SK-N-SH (cell line): ENCODE data around the gene SMAD3. TPM values are rescaled to one million over a fixed set of nuclear protein-coding genes. Genes with fewer than 3 reads are reported as not detected.

ENCODE experiments used
- CTCF ChIA-PET: fragments of 300-600, 350-600 bp; formaldehyde crosslinking; extraction: SDS; loops from one replicate; lab custom pipeline; 2021; lab: Yijun Ruan, JAX
- POLR2A ChIA-PET: fragments of 350-600 bp; sonication (Branson Sonifier 250); formaldehyde crosslinking; extraction: SDS; loops from one replicate; lab custom pipeline; 2020; ENCODE audit warnings: antibody characterized with exemption, inconsistent platforms; lab: Yijun Ruan, JAX
- DNase-seq: peaks from one replicate; pipeline ENCODE4 v3.0.0; 2012
- H2AFZ ChIP-seq: fragments of 200-600 bp; sonication (generic); 2 replicates; pipeline ENCODE4 v1.8.1; 2016; ENCODE audit warnings: antibody characterized with exemption, mild to moderate bottlenecking, low read depth
- H3F3A ChIP-seq: fragments of 200-600 bp; sonication (generic); replicated peaks from 2 replicates; pipeline ENCODE3; 2016; ENCODE audit warnings: antibody characterized with exemption, mild to moderate bottlenecking; ENCODE audit not compliant: insufficient read depth
- H3K27ac ChIP-seq, 2 experiments: fragments of 200-500 bp in 1 of 2; fragments of 200-600 bp in 1 of 2; sonication (Bioruptor generic) in 1 of 2; sonication (generic), shearing (Covaris generic) in 1 of 2; 2 replicates each; pipeline versions ENCODE4 v1.5.1 to v1.6.1; 2014 to 2016; ENCODE audit warnings: low read depth in 2 of 2, inconsistent platforms in 1 of 2, low read length in 1 of 2, mild to moderate bottlenecking in 1 of 2, mixed read lengths in 1 of 2
- H3K27me3 ChIP-seq: fragments of 200-600 bp; sonication (generic), shearing (Covaris generic); 2 replicates; pipeline ENCODE4 v1.6.1; 2016; ENCODE audit warnings: mixed run types; ENCODE audit not compliant: insufficient read depth
- H3K36me3 ChIP-seq, 2 experiments: fragments of 200-500 bp in 1 of 2; fragments of 200-600 bp in 1 of 2; sonication (Bioruptor generic) in 1 of 2; sonication (generic) in 1 of 2; replicated peaks in 1 of 2; 2 replicates each; pipeline versions ENCODE3 to v1.5.1; 2014 to 2016; ENCODE audit warnings: low read length in 1 of 2, mild to moderate bottlenecking in 1 of 2; ENCODE audit not compliant: insufficient read depth in 2 of 2, control insufficient read depth in 1 of 2
- H3K4me1 ChIP-seq, 2 experiments: fragments of 200-500 bp in 1 of 2; fragments of 200-600 bp in 1 of 2; sonication (Bioruptor generic) in 1 of 2; sonication (generic), shearing (Covaris generic) in 1 of 2; 2 replicates each; pipeline versions ENCODE4 v1.5.1 to v1.6.1; 2014 to 2016; ENCODE audit warnings: low read depth in 1 of 2, low read length in 1 of 2, mixed run types in 1 of 2; ENCODE audit not compliant: insufficient read depth in 2 of 2, control insufficient read depth in 1 of 2
- H3K4me2 ChIP-seq: fragments of 200-600 bp; sonication (generic), shearing (Covaris generic); 2 replicates; pipeline ENCODE4 v1.6.1; 2017; ENCODE audit warnings: mixed run types
- H3K4me3 ChIP-seq, 2 experiments: fragments of 200-500 bp in 1 of 2; fragments of 200-600 bp in 1 of 2; sonication (Bioruptor generic) in 1 of 2; sonication (generic), shearing (Covaris generic) in 1 of 2; 2 replicates each; pipeline versions ENCODE4 v1.5.1 to v1.8.1; 2014 to 2016; ENCODE audit warnings: low read depth in 2 of 2, inconsistent platforms in 1 of 2, low read length in 1 of 2, mild to moderate bottlenecking in 1 of 2, mixed read lengths in 1 of 2, moderate library complexity in 1 of 2
- H3K79me2 ChIP-seq: fragments of 200-600 bp; sonication (generic); 2 replicates; pipeline ENCODE4 v1.8.1; 2017; ENCODE audit warnings: mild to moderate bottlenecking; ENCODE audit not compliant: insufficient read depth
- H3K9ac ChIP-seq: fragments of 200-600 bp; sonication (generic); 2 replicates; pipeline ENCODE4 v1.6.1; 2017; ENCODE audit warnings: mixed run types
- H3K9me2 ChIP-seq: fragments of 200-600 bp; sonication (generic); 2 replicates; pipeline ENCODE4 v1.6.1; 2017; ENCODE audit warnings: mixed run types
- H3K9me3 ChIP-seq: fragments of 200-600 bp; sonication (generic); 2 replicates; pipeline ENCODE4 v1.6.1; 2017; ENCODE audit warnings: mixed run types, mild to moderate bottlenecking, moderate library complexity
- H4K20me1 ChIP-seq: fragments of 200-600 bp; sonication (generic); 2 replicates; pipeline ENCODE4 v1.6.1; 2017; ENCODE audit warnings: mild to moderate bottlenecking, mixed run types; ENCODE audit not compliant: insufficient read depth
- CTCF ChIP-seq: fragments of 200-600 bp; sonication (generic); IDR thresholded peaks from 2 replicates; pipeline ENCODE4 v1.6.1; 2017; ENCODE audit warnings: antibody characterized with exemption, mild to moderate bottlenecking, moderate library complexity
- EZH2phosphoT487 ChIP-seq: fragments of 200-600 bp; sonication (generic); IDR thresholded peaks from 2 replicates; pipeline ENCODE4 v1.6.1; 2017; ENCODE audit warnings: low read depth, mixed run types, mild to moderate bottlenecking, antibody characterized with exemption, moderate library complexity, borderline replicate concordance
- FOSL2 ChIP-seq: IDR thresholded peaks from 2 replicates; pipeline ENCODE4 v1.4.0; 2012; ENCODE audit warnings: low read depth, mild to moderate bottlenecking, moderate library complexity, borderline replicate concordance
- FOXJ3 ChIP-seq: sonication (generic); formaldehyde crosslinking; IDR thresholded peaks from 2 replicates; pipeline ENCODE4 v1.5.1; 2020; ENCODE audit warnings: mild to moderate bottlenecking, missing genetic modification reagents
- GABPA ChIP-seq: IDR thresholded peaks from 2 replicates; pipeline ENCODE4 v1.4.0; 2012; ENCODE audit warnings: low read depth, mild to moderate bottlenecking
- GATA2 ChIP-seq: sonication (generic); formaldehyde crosslinking; IDR thresholded peaks from 2 replicates; pipeline ENCODE4 v1.5.0; 2020; ENCODE audit warnings: mild to moderate bottlenecking, missing genetic modification reagents
- MAX ChIP-seq: IDR thresholded peaks from 2 replicates; pipeline ENCODE4 v1.4.0; 2012; ENCODE audit warnings: low read depth
- MEF2A ChIP-seq: IDR thresholded peaks from 2 replicates; pipeline ENCODE4 v1.4.0; 2012; ENCODE audit warnings: low read depth, borderline replicate concordance
- RCOR1 ChIP-seq: fragments of 150-350 bp; IDR thresholded peaks from 2 replicates; pipeline ENCODE4 v1.6.1; 2017; ENCODE audit warnings: antibody characterized with exemption, low read length
- RXRA ChIP-seq: IDR thresholded peaks from 2 replicates; pipeline ENCODE4 v1.4.0; 2012; ENCODE audit warnings: low read depth, mild to moderate bottlenecking, borderline replicate concordance
- SIN3A ChIP-seq: IDR thresholded peaks from 2 replicates; pipeline ENCODE4 v1.6.1; 2012; ENCODE audit warnings: low read depth, mild to moderate bottlenecking, low read length, moderate library complexity, borderline replicate concordance
- TCF12 ChIP-seq: IDR thresholded peaks from 2 replicates; pipeline ENCODE4 v1.4.0; 2012
- USF2 ChIP-seq: fragments of 150-350 bp; IDR thresholded peaks from 2 replicates; pipeline ENCODE4 v1.6.1; 2017; ENCODE audit warnings: antibody characterized with exemption, low read length, low read depth, borderline replicate concordance
- YY1 ChIP-seq: IDR thresholded peaks from 2 replicates; pipeline ENCODE4 v1.4.0; 2012; ENCODE audit warnings: low read depth, mild to moderate bottlenecking
- WGBS: methylation state at CpG from one replicate; pipeline ENCODE4 v1.1.6; 2017; ENCODE audit warnings: low lambda C conversion rate; 5-methylcytosine and 5-hydroxymethylcytosine counted together
- polyA plus RNA-seq, 3 experiments: library from polyadenylated mRNA; depleted of rRNA; stranded (reverse); fragments of >200 nt; gene quantifications; 2 replicates each; pipeline ENCODE4 v1.2.3, GENCODE V29; 2012

The SMAD3 gene
- polyA plus RNA-seq, 1 of the 3 experiments (the other 2 are of a cell fraction), result 19.5 TPM

- 71% methylated on average over 8 of the region's 8 CpGs for WGBS
- no peaks in the 10 kb centered on the region for H3K79me2 ChIP-seq
- no peaks in the 10 kb centered on the region for H3K27me3 ChIP-seq
- H3K4me2 ChIP-seq, result no peak overlapping the region
- H3K9me3 ChIP-seq, result no peaks in the 10 kb centered on the region
- TF ChIP-seq SIN3A (no peak), EZH2phosphoT487 (no peak), FOXJ3 (CRISPR knock-in tag) (no peak), USF2 (no peak), MAX (no peak), FOSL2 (no peak), RXRA (no peak), RCOR1 (no peak)
- H4K20me1 ChIP-seq, result no peaks in the 10 kb centered on the region
- H3K36me3 ChIP-seq, result peaks cover 27 to 51% of the 10 kb centered on the region in 2 experiments
- CTCF ChIA-PET, result interaction anchor here (1.3 kb wide), 2 partner anchors 12 to 233 kb away, joined by 4 to 9 read pairs; no protein-coding TSS in a partner anchor
- no peak overlapping the region for H3K9ac ChIP-seq
- POLR2A ChIA-PET, result interaction anchor here (0.5 to 0.6 kb wide), 3 partner anchors 11 to 115 kb away, joined by 4 to 6 read pairs (median 4); no protein-coding TSS in a partner anchor
- H2AFZ ChIP-seq, result no peak overlapping the region
- peaks cover 4% of the 10 kb centered on the region for H3F3A ChIP-seq
- peaks cover 0 to 17% of the 10 kb centered on the region in 2 experiments; a peak in 2 of 4 replicates for H3K4me1 ChIP-seq
- H3K27ac ChIP-seq, result peak overlapping the region; percentile 1 to 64; a peak in 3 of 4 replicates
- H3K9me2 ChIP-seq, result no peaks in the 10 kb centered on the region
- no peak for DNase-seq
- no peak overlapping the region for H3K4me3 ChIP-seq
These were observed 134.7 kb downstream of the SMAD3 start for GRCh38 chr15:67199881-67200763.

GRCh38 chr15:67201136-67201535 lies 135.7 kb downstream of the SMAD3 start:
- Histone ChIP-seq H4K20me1 (no peaks in the 10 kb centered on the region), H3K9me3 (no peaks in the 10 kb centered on the region), H3K9ac (no peak overlapping the region), H2AFZ (no peak overlapping the region), H3F3A (peaks cover 1% of the 10 kb centered on the region), H3K4me3 (no peak overlapping the region), H3K4me2 (no peak overlapping the region), H3K4me1 (peaks cover 0 to 13% of the 10 kb centered on the region in 2 experiments; a peak in 2 of 4 replicates), H3K36me3 (peaks cover 26 to 61% of the 10 kb centered on the region in 2 experiments), H3K79me2 (no peaks in the 10 kb centered on the region), H3K27me3 (no peaks in the 10 kb centered on the region), H3K27ac (peak overlapping the region in 1 of 2 experiments; percentile 64; a peak in 2 of 4 replicates), H3K9me2 (no peaks in the 10 kb centered on the region)
- DNase-seq, result no peak
- CTCF ChIA-PET, result interaction anchor here (0.6 to 1.3 kb wide), 4 partner anchors 13 to 232 kb away, joined by 3 to 9 read pairs (median 4); no protein-coding TSS in a partner anchor
- no peak for TF ChIP-seq CTCF
- no peak for TF ChIP-seq GATA2
- no peak for TF ChIP-seq YY1
- TF ChIP-seq RXRA, result no peak
- 0 out of 2 replicates have a peak, but pooled peaks have one; percentile 10 for TF ChIP-seq TCF12
- no peak for TF ChIP-seq MEF2A
- no peak for TF ChIP-seq GABPA
- POLR2A ChIA-PET, result interaction anchor here (0.6 kb wide), 2 partner anchors 117 to 196 kb away, joined by 3 to 4 read pairs; no protein-coding TSS in a partner anchor
